ENCODE data around the gene ILRUN.
"Not testable (repeated sequence)": the region's sequence is repeated elsewhere in the genome, so short reads cannot be mapped to it uniquely, and the experiment has no call there.

The ILRUN gene

DNA sequence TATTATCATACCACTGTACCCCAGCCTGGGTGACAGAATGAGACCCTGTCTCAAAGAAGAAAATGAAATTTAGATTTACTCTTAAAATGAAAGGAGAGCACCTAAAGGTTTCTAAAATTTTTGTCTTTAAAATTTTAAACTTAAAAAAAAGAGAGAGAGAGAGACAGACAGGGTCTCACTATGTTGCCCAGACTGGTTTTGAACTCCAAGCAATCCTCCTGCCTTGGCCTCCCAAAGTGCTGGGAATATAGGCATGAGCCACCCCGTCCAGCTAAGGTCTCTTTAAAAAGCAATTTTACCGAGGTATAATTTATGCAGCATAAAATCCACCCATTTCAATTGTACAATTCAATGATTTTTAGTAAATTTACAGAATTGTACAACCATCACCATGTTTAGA lies 33.2 kb downstream of the ILRUN start:
- DNase-seq: no peak

DNA sequence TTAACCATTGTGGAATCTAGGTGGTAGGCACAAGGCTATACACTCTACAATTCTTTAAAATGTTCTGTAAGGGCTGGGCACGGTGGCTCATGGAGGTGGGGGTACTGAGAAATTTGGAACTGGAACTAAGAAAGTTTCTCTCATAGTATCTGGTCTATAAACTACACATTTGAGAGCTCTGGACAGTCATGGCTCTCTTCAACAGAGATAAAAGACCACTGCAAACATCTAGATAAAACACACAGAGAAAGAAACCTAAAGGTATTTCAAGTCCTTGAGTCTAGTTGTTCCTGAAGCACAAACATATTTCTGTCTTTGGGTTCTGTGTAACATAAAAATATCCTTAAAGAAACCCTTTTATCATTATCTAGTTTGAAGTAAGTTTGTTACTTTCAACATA lies 35.2 kb downstream of the ILRUN start:
- no peak for DNase-seq

DNA sequence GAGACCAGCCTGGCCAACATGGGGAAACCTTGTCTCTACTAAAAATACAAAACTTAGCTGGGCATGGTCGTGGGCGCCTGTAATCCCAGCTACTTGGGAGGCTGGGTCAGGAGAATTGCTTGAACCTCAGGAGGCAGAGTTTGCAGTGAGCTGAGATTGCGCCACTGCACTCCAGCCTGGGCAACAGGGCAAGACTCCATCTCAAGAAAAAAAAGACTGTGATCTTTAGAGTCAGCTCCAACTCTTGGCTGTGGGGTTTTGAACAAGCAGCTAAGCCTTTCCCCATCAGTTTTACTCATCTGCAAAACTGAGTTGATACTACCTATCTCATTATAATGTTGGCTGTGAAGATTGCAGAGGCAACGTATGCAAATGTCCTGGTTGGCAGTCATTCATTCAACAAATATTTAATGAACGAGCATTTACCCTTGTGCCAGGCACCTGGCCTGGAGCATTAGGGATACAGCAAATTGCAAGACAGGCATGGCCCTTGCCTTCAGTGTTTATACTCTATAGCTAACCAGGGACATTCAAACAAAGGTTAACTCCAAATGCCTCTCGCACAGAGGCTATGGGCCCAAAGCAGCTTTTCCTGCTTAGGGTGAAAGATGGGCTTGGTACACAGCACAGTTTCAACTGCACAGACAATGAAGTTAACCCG lies 37.8 kb downstream of the ILRUN start:
- no peak for DNase-seq

DNA sequence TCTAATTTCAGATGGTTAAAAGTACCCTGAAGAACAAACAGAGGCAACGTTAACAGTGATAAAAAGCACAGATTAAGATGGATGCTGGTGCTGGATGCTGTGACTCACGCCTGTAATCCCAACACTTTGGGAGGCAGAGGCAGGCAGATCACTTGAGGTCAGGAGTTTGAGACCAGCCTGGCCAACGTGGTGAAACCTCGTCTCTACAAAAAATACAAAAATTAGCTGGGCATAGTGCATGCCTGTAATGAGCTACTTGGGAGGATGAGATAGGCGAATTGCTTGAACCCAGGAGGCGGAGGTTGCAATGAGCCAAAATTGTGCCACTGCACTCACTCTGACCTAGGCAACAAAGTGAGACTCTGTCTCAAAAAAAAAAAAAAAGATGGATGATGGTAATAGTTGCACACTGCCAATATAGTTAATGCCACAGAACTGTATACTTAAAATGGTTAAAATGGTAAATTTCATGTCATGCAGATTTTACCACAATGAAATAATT lies 38.5 kb downstream of the ILRUN start:
- DNase-seq: not testable (repeated sequence)

DNA sequence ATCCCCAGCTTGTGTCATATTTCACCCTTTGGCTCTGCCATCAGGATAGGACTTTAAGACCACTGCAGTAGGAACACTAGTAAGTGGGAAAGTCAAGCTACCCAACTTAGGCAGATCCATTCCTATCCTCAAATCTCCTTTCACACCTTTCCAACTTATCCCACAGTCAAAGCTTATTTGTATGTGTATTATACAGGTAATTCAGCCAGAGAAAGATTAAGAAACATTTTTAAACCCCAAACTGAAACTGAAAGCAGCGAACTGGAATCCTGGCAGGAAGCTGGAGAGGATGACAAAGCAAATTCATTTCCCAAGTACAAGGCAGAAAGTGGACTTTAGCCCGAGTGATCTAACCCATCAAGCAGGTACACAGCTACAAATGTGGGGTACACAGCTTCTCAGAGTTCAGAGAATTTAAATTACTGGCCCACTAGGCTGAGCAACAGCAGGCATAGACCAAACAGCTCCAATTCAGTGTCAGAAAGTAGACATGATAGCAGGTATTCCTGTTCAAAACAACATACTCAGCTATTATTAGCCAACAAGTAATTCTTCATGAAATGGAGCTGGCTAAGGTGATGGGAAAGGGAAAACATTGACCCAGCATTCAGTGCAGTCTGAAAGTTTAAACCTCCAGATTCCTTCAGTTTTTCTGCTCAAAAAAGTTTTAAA lies 39.1 kb downstream of the ILRUN start:
- DNase-seq: peak; percentile 60

DNA sequence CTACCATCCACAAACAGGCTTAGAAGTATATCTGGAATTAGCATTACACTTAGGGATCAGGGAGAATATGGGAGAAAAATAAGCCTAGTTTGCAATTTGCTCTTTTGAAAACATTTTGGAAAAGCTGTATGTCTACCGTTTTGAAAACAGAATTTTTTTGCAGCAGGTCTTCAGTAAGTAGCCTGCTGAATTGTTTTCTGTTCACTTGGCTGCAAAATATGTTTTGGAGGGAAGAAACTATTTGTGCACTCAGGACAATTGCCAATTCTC lies 39.6 kb downstream of the ILRUN start:
- DNase-seq: no peak

DNA sequence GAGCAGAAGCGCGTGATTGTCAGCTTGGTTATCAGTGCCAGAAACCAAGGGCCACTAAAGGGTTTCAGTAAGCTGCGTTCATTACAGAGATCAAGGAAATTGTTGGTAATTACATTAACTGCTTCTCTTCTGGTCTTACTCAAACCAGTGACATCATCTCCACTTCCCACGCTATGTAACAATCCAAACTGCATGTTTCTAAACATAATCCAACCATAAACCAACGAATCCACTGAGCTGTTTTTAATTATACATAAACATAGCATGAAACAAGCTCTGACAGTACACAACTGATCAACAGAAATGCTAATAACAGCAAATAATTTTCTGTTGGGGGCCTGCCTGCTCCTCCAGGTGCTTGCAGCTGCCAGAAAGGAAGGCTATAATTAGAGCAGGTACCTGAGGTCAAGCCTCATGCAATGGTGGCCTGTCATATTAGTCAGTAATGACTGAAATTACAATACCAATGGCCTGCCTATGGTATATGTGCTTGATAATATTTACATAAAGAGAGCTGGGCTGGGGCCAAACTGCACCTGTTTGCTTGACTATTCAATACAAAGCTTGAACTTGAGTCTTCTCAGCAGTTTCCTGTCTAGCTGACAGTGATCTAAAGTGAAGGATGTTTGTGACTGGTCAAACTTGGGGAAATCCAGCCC lies 40.1 kb downstream of the ILRUN start:
- no peak for DNase-seq

DNA sequence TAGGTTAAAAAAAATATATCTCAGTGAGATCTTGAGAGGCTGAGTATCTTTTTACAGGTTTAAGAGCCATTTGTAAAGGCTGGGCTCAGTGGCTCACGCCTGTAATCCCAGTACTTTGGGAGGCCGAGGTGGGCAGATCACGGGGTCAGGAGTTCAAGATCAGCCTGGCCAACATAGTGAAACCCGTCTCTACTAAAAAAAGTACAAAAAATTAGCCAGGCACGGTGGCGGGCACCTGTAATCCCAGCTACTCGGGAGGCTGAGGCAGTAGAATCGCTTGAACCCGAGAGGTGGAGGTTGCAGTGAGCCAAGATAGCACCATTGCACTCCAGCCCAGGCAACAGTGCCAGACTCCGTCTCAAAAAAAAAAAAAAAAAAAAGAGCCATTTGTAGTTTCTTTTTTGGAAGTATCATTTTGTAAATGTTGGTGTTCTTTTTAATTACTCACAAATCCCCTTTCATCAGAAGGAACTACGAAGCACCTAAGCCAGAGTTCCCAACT lies 40.6 kb downstream of the ILRUN start:
- not testable (repeated sequence) for DNase-seq

DNA sequence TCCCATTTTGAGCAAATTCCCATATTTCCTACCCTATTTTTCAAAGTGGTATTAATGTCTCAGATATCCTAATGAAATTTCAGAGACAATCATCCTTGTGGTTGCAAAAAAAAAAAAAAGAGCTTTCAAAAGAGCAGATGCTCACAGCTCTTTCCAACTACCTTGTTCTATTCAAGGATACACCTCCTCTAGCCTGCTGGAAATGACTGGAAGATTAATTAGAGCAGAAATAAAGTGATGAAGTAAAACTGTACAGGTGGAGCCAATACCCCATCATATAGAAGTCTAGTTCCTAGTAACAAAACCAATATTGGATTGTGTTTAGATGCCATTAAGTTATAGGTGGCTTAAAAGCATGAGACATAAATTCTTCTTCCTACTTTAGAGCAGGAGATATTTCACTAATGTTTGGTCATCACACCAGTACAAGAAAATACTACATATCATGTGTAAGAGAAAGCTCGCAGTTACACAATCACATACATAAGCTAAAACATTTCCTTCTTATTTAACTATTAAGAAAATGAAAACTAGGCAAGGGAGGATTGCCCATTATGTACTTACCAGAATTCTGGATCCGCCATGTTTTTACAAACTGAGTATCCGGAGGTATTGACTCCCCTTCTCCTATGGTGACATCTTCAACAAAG lies 42.4 kb downstream of the ILRUN start:
- DNase-seq: no peak

DNA sequence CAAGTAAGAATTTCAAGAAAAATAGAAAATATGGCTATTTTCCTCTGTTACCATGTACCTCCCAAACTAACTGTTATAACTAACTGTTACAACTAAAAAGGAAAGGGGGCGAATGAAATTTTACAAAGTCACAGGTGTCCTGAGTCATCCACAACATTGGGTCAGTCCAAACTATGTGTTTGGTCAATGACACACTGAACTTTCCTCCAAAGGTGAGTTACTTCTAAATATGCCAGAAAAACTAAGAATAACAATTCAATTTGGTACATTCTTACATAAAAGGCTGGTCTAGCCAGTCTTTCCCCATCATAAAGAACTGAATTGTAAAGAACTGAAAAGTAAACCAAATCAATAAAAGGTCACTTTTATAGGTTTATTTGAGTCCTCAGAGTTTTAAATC lies 44.3 kb downstream of the ILRUN start:
- DNase-seq: no peak

DNA sequence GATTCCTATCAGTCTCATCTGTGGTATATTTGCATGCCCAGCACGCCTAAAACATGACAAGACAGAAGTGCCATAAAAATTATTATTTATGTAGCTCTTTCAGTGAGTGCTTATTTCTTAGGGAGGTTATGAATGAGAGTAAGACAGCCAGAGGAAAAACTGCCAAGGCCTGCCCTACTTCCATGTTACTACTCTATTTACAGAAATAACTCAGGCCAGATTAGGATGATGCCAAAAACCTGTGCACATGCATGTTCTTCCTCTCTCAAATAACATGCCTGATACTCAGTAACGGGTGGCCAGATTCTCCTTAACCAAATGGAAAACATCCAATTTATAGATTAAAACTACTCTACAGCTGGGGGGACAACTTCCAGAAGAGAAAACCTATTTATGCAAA lies 45.7 kb downstream of the ILRUN start:
- DNase-seq: no peak

DNA sequence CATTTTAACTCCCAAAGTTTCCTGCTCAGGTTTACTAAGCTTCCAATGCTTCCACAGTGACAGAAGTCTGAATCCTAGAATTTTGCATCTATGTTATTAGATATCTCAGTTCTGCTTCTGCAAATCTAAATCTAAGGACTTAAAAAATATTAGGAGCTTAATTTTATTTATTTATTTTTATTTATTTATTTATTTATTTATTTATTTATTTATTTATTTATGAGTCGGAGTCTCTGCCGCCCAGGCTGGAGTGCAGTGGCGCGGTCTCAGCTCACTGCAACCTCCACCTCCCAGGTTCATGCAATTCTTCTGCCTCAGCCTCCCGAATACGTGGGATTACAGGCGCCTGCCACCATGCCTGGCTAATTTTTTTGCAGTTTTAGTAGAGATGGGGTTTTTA lies 46.3 kb downstream of the ILRUN start:
- DNase-seq: not testable (repeated sequence)

DNA sequence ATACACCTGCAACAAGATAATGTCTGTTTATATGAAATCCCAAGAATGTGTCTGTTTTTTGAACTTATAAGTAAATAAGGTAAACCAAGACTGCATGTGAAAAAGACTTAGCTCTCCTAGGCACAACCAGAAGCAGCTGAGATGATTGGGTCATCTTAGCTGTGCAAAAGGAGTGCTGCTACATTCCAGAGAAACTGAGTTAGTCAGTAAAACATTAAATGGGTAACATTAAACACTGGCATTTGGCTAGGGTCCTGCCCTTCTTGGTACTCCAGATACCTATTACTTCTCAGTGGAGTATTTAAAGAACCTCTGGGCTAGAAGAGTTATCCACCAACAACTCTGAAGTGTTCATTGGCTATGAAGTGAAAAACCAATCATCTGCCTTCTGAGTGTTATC lies 47.8 kb downstream of the ILRUN start:
- DNase-seq: no peak

All from right forelimb (tissue), 1 donor.